ENCODE results near the gene INF2. TPM values are rescaled to one million over a fixed set of nuclear protein-coding genes. Genes with fewer than 3 reads are reported as not detected.

Gene INF2
- total and polyA plus RNA-seq, 2 donors (not counting 3 experiments of a cell fraction or from before 2014, with no cell fraction given): 55.3 to 124 TPM

GRCh38 chr14:104742586-104743455 is 53.4 kb downstream of the INF2 start:
- H3K4me1 ChIP-seq (ENCODE audit: control insufficient read depth, extremely low read depth, insufficient read depth, low read length): no peaks in the 10 kb centered on the region
- no peaks in the 10 kb centered on the region for H3K9me1 ChIP-seq (replicated peaks; ENCODE audit: control insufficient read depth, extremely low read depth, insufficient read depth, low read length)
- dilution Hi-C loops (cut with MboI; ENCODE audit: extremely low pct_ligation_motif_present, low sequenced_read_pairs) (no loop called here), intact Hi-C loops (cut with micrococcal nuclease) (no loop called here)
- FAIRE-seq: no peak
- ChIA-PET POLR2A (no interaction called here), CTCF (no interaction called here)
- H2AFZ ChIP-seq (ENCODE audit: low read depth, low read length): no peak overlapping the region
- BruUV-seq (replicated peaks): no TSS peak
- H3K27ac ChIP-seq (ENCODE audit: insufficient read depth, low read depth, low read length): no peak overlapping the region
- no peaks in the 10 kb centered on the region for H3K27me3 ChIP-seq (ENCODE audit: control insufficient read depth in 2 of 2, insufficient read depth in 2 of 2, low read length in 2 of 2)
- no peak overlapping the region for H3K4me3 ChIP-seq (replicated peaks in 1 of 3; ENCODE audit: insufficient read depth in 1 of 3, low read depth in 1 of 3, low read length in 3 of 3)
- no peak overlapping the region for H3K4me2 ChIP-seq (ENCODE audit: insufficient read depth, low read length)
- H4K20me1 ChIP-seq (replicated peaks; ENCODE audit: control insufficient read depth, extremely low read depth, insufficient read depth, low read length): no peaks in the 10 kb centered on the region
- DNase-seq (ENCODE audit: low read depth, low spot score): no peak
- H3K9ac ChIP-seq (replicated peaks; ENCODE audit: extremely low read depth, insufficient read depth, low read length): no peak overlapping the region
- no peaks in the 10 kb centered on the region for H3K36me3 ChIP-seq (ENCODE audit: control insufficient read depth in 2 of 2, extremely low read depth in 1 of 2, insufficient read depth in 2 of 2, low read length in 2 of 2)
- no peaks in the 10 kb centered on the region for H3K9me3 ChIP-seq (replicated peaks; ENCODE audit: control insufficient read depth, insufficient read depth, low read length)
- no peak for TF ChIP-seq MAX (IDR thresholded peaks at IDR 0.05; ENCODE audit: insufficient read depth, insufficient read length)
- TF ChIP-seq JUN (IDR thresholded peaks at IDR 0.05; ENCODE audit: borderline replicate concordance, insufficient read depth, insufficient read length, low read depth): no peak
- no peak for TF ChIP-seq EZH2 (IDR thresholded peaks at IDR 0.05; ENCODE audit: borderline replicate concordance, low read depth, low read length, severe bottlenecking)
- no peak for TF ChIP-seq CTCF (IDR thresholded peaks at IDR 0.05; ENCODE audit: extremely low read depth in 1 of 2, insufficient read depth in 1 of 2, low read depth in 1 of 2, low read length in 2 of 2)
- no peak for TF ChIP-seq GATA2 (IDR thresholded peaks at IDR 0.05; ENCODE audit: insufficient read depth, insufficient read length, low read depth, low read length)
- TF ChIP-seq POLR2A (IDR thresholded peaks at IDR 0.05; ENCODE audit: low read depth, low read length): no peak
- TF ChIP-seq POLR2AphosphoS5 (IDR thresholded peaks at IDR 0.05; ENCODE audit: insufficient read depth, low read depth, low read length): no peak
- no peak for TF ChIP-seq FOS (IDR thresholded peaks at IDR 0.05; ENCODE audit: borderline replicate concordance, insufficient read depth, low read length)
- TF ChIP-seq MYC (IDR thresholded peaks at IDR 0.05; ENCODE audit: low read depth, low read length): no peak
- H3K79me2 ChIP-seq (ENCODE audit: control insufficient read depth, insufficient read depth, low read length): no peaks in the 10 kb centered on the region

Measured in endothelial cell of umbilical vein (primary cell).